Omental fat pad (tissue), 4 donors: ENCODE data around the gene METTL6. TPM values are rescaled to one million over a fixed set of nuclear protein-coding genes. Genes with fewer than 3 reads are reported as not detected.
"Not testable (repeated sequence)": the region's sequence is repeated elsewhere in the genome, so short reads cannot be mapped to it uniquely, and the experiment has no call there.

Experiments
- ATAC-seq: fragments of 150-250 bp; one replicate; pipeline ENCODE4 v1.9.1; 2016; ENCODE audit warnings: mild to moderate bottlenecking, moderate library complexity; ENCODE audit not compliant: low FRiP score
- DNase-seq: peaks from one replicate; pipeline ENCODE4 v3.0.0-alpha.2; 2019; ENCODE audit warnings: low spot score
- CTCF ChIP-seq, 3 donors: fragments of 450-650 bp; IDR thresholded peaks; one replicate each; pipeline ENCODE4 v1.5.1; 2016 to 2017; ENCODE audit warnings: antibody characterized with exemption in 3 of 3, mild to moderate bottlenecking in 3 of 3, moderate library complexity in 2 of 3
- total RNA-seq, 4 donors: library from RNA; depleted of rRNA; stranded (reverse); fragments of >200 nt; gene quantifications; one replicate each; pipeline ENCODE4 v1.1.0, GENCODE V29; 2016

The METTL6 gene
- total RNA-seq, 4 donors from 2014 or later = 11.4 to 16.9 (median 12.9) TPM

- ATAC-seq = peak; percentile 86
These were observed 1.2 kb upstream of the METTL6 start for GRCh38 chr3:15428539-15428938.

GRCh38 chr3:15427981-15428380 is 637 bp upstream of the METTL6 start:
- ATAC-seq = no peak

More at GRCh38 chr3:15428539-15428938, 1.2 kb upstream of the METTL6 start:
- TF ChIP-seq CTCF (IDR thresholded peaks at IDR 0.05) = no peak
- DNase-seq = no peak

GRCh38 chr3:15426579-15427118 is 695 bp downstream of the METTL6 start:
- no peak for ATAC-seq
- no peak for DNase-seq
- TF ChIP-seq CTCF (IDR thresholded peaks at IDR 0.05) = no peak

More at GRCh38 chr3:15427981-15428380, 637 bp upstream of the METTL6 start:
- DNase-seq = no peak
- no peak for TF ChIP-seq CTCF (IDR thresholded peaks at IDR 0.05)

GRCh38 chr3:15420871-15421270 is 6.5 kb downstream of the METTL6 start:
- ATAC-seq (no peak), DNase-seq (no peak)
- TF ChIP-seq CTCF (IDR thresholded peaks at IDR 0.05) = no peak

- DNase-seq, ATAC-seq: not testable (repeated sequence)
These were observed 16.4 kb downstream of the METTL6 start for GRCh38 chr3:15410966-15411365.

GRCh38 chr3:15409774-15410173 is 17.6 kb downstream of the METTL6 start:
- ATAC-seq (no peak), DNase-seq (no peak)
- no peak for TF ChIP-seq CTCF (IDR thresholded peaks at IDR 0.05)

- peak; percentile 55 for ATAC-seq
- DNase-seq = no peak
- TF ChIP-seq CTCF (IDR thresholded peaks at IDR 0.05) = no peak
These were observed 18.1 kb downstream of the METTL6 start for GRCh38 chr3:15409239-15409638.
